H1 (cell line): ENCODE results near the gene CKAP5. TPM values are rescaled to one million over a fixed set of nuclear protein-coding genes. Genes with fewer than 3 reads are reported as not detected.

ENCODE experiments used
- CTBP2 ChIP-seq: IDR thresholded peaks from 2 replicates; pipeline ENCODE4 v1.7.0; 2011; ENCODE audit warnings: borderline replicate concordance, mild to moderate bottlenecking, moderate library complexity, mixed read lengths, low read length; ENCODE audit not compliant: insufficient read depth, insufficient read length
- KDM5A ChIP-seq: fragments of 200-600 bp; IDR thresholded peaks from 2 replicates; pipeline ENCODE4 v1.7.1; 2012; ENCODE audit warnings: mild to moderate bottlenecking, low read length, inconsistent platforms, mixed read lengths
- SIN3A ChIP-seq, 2 experiments: IDR thresholded peaks in 1 of 2; conservative IDR thresholded peaks in 1 of 2; 2 replicates each; pipeline ENCODE4 v1.6.1; 2011 to 2012; ENCODE audit warnings: low read length in 2 of 2, improper control_type of control experiment in 1 of 2, low read depth in 1 of 2, mild to moderate bottlenecking in 1 of 2
- polyA plus RNA-seq, 7 experiments: library from polyadenylated mRNA; depleted of rRNA in 3 of 7; stranded (reverse) in 5 of 7; unstranded in 2 of 7; fragments of >200 nt in 5 of 7; fragments of 200-250 nt in 2 of 7; gene quantifications; 1 replicate in 5 of 7; 2 replicates in 1 of 7; 4 replicates in 1 of 7; pipeline versions ENCODE4 v1.2.1 to v1.2.3, GENCODE V29; 2011 to 2013; ENCODE audit warnings: missing spikeins in 2 of 7, mixed read lengths in 2 of 7
- total RNA-seq: library from RNA; stranded (reverse); fragmentation: NEBNext Ultra II Directional; extraction: Animal tissue kit (Norgen Biotek cat#: 25700); gene quantifications from 2 replicates; pipeline ENCODE4 v1.2.1, GENCODE V29; 2021

The CKAP5 gene
- total and polyA plus RNA-seq, 2 of the 8 experiments (the other 6 are each of a cell fraction or from before 2014, with no cell fraction given): 64.8 to 185 TPM

- no peak for TF ChIP-seq CTBP2
- peak in 1 of 2 experiments; percentile 53; a peak in 1 of 4 replicates for TF ChIP-seq SIN3A (conservative IDR thresholded peaks at IDR 0.05 in 1 of 2, IDR thresholded peaks at IDR 0.05 in 1 of 2; ENCODE audit: low read depth in 1 of 2, low read length in 2 of 2)
- TF ChIP-seq KDM5A: no peak
- TF ChIP-seq, all 59 proteins: peak for 5
Measured at GRCh38 chr11:46889689-46890475, 43.8 kb upstream of the CKAP5 start (continued).
